ENCODE results near the gene TBC1D10A. TPM values are rescaled to one million over a fixed set of nuclear protein-coding genes. Genes with fewer than 3 reads are reported as not detected.

The TBC1D10A gene
- total RNA-seq = 10 to 100 TPM; 34.3 to 35.8 TPM

GRCh38 chr22:30326706-30327362, at the start of gene TBC1D10A:
TBC1D10A (minus strand) TSS chr22:30326941; CDS start chr22:30326881, 60 bp downstream.
- TF ChIP-seq CTCF (IDR thresholded peaks at IDR 0.05) = no peak
- peaks cover 7% of the 10 kb centered on the region for H3K4me1 ChIP-seq
- H3K4me3 ChIP-seq = peak within 1 kb of the TSS; percentile 93
- intact Hi-C loops (cut with DNase I) = no loop called here
- H3K27ac ChIP-seq = peak within 1 kb of the TSS; percentile 87
- DNase-seq = peak; percentile 95
- peak within 1 kb of the TSS; percentile 82 to 94 for H3K9ac ChIP-seq (ENCODE audit: low read depth in 2 of 2, low read length in 2 of 2)
- H3K9me3 ChIP-seq = no peaks in the 10 kb centered on the region
- no peaks in the 10 kb centered on the region for H3K36me3 ChIP-seq
- no peaks in the 10 kb centered on the region for H3K27me3 ChIP-seq

GRCh38 chr22:30375312-30375849, 48.6 kb upstream of the TBC1D10A start:
- Histone ChIP-seq H3K9me3 (no peaks in the 10 kb centered on the region), H3K27me3 (no peaks in the 10 kb centered on the region), H3K4me1 (no peaks in the 10 kb centered on the region), H3K9ac (ENCODE audit: low read depth in 2 of 2, low read length in 2 of 2) (no peak overlapping the region), H3K36me3 (no peaks in the 10 kb centered on the region), H3K27ac (no peak overlapping the region), H3K4me3 (no peak overlapping the region)
- TF ChIP-seq CTCF (IDR thresholded peaks at IDR 0.05) = no peak
- no peak for DNase-seq
- intact Hi-C loops (cut with DNase I) = no loop called here

- H3K4me1 ChIP-seq = no peaks in the 10 kb centered on the region
- no peaks in the 10 kb centered on the region for H3K36me3 ChIP-seq
- intact Hi-C loops (cut with DNase I) = no loop called here
- no peak for DNase-seq
- no peaks in the 10 kb centered on the region for H3K9me3 ChIP-seq
- H3K27me3 ChIP-seq = no peaks in the 10 kb centered on the region
- H3K4me3 ChIP-seq = no peak overlapping the region
- H3K9ac ChIP-seq (ENCODE audit: low read depth in 2 of 2, low read length in 2 of 2) = no peak overlapping the region
- H3K27ac ChIP-seq = no peak overlapping the region
- no peak for TF ChIP-seq CTCF (IDR thresholded peaks at IDR 0.05)
Measured at GRCh38 chr22:30373331-30374325, 46.9 kb upstream of the TBC1D10A start.

DNA sequence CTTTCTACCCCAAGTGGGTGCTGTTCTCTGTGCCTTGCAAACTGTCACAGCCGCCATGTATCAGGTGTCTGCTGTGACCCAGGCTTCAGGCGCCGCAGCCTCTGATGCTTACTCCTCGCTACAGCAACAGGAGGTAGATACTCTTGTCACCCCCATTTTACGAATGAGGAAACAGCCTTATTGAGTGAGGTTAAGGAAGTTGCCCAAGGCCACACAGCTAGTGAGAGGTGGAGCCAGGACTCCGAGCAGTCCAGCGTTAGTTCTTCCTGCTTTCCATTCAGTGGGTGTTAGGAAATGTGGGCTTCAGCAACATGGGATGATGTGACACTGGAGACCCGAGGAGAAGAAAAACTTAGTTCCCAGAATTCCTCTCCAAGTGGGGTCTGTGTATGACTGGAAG, 46.2 kb upstream of the TBC1D10A start:
- Histone ChIP-seq H3K4me3 (no peak overlapping the region), H3K36me3 (no peaks in the 10 kb centered on the region), H3K27me3 (no peaks in the 10 kb centered on the region), H3K9me3 (no peaks in the 10 kb centered on the region), H3K27ac (no peak overlapping the region), H3K4me1 (no peaks in the 10 kb centered on the region), H3K9ac (ENCODE audit: low read depth in 2 of 2, low read length in 2 of 2) (no peak overlapping the region)
- TF ChIP-seq CTCF (IDR thresholded peaks at IDR 0.05) = no peak
- DNase-seq = no peak
- intact Hi-C loops (cut with DNase I) = no loop called here

DNA sequence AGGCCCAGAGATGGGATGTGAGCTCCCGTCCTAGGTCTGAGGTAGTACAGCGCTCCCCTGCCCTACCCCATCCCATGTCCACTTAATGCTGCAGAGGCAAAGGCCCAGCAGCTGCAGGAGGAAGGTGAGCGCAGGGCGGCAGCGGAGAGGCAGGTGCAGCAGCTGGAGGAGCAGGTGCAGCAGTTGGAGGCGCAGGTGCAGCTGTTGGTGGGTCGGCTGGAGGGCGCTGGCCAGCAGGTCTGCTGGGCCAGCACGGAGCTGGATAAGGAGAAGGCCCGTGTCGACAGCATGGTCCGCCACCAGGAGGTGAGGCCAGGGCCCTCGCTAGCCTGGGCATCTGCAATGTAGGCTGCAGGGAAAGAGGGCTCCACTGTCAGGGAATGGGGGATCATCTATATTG, 45.2 kb upstream of the TBC1D10A start:
- no peak overlapping the region for H3K27ac ChIP-seq
- H3K4me1 ChIP-seq = no peaks in the 10 kb centered on the region
- no peak overlapping the region for H3K4me3 ChIP-seq
- no peak for DNase-seq
- no peaks in the 10 kb centered on the region for H3K36me3 ChIP-seq
- H3K27me3 ChIP-seq = no peaks in the 10 kb centered on the region
- TF ChIP-seq CTCF (IDR thresholded peaks at IDR 0.05) = no peak
- no peak overlapping the region for H3K9ac ChIP-seq (ENCODE audit: low read depth in 2 of 2, low read length in 2 of 2)
- intact Hi-C loops (cut with DNase I) = no loop called here
- H3K9me3 ChIP-seq = no peaks in the 10 kb centered on the region

Measured in colonic mucosa (tissue), 4 donors.